HFFc6 (cell line): ENCODE measurements around the gene MAP3K5. TPM values are rescaled to one million over a fixed set of nuclear protein-coding genes. Genes with fewer than 3 reads are reported as not detected.

Source experiments
- DNase-seq: peaks from one replicate; pipeline ENCODE4 v3.0.0-alpha.2; 2018
- H3K27ac Mint-ChIP-seq: 2 replicates; pipeline ENCODE4 v1.8.0; 2020; ENCODE audit warnings: mild to moderate bottlenecking, mixed read lengths
- H3K27me3 Mint-ChIP-seq: 2 replicates; pipeline ENCODE4 v1.8.0; 2021; ENCODE audit warnings: mild to moderate bottlenecking, moderate library complexity, mixed read lengths; ENCODE audit not compliant: insufficient read depth
- H3K36me3 Mint-ChIP-seq: 2 replicates; pipeline ENCODE4 v1.8.0; 2021; ENCODE audit warnings: low read depth, mixed read lengths
- H3K4me1 Mint-ChIP-seq: 2 replicates; pipeline ENCODE4 v1.8.0; 2020; ENCODE audit warnings: low read depth, mixed read lengths
- H3K4me3 Mint-ChIP-seq: 2 replicates; pipeline ENCODE4 v1.8.0; 2020; ENCODE audit warnings: mild to moderate bottlenecking, moderate library complexity, mixed read lengths
- H3K9me3 Mint-ChIP-seq: 2 replicates; pipeline ENCODE4 v1.8.0; 2020; ENCODE audit warnings: mild to moderate bottlenecking, mixed read lengths
- CTCF ChIP-seq: fragments of 200-600 bp; sonication (generic); IDR thresholded peaks from 2 replicates; pipeline ENCODE4 v1.5.0; 2021; ENCODE audit warnings: antibody characterized with exemption, mild to moderate bottlenecking
- total RNA-seq, 6 experiments: library from RNA; stranded (reverse); fragmentation: NEBNext Ultra II Directional; extraction: Animal tissue kit (Norgen Biotek cat#: 25700); gene quantifications; 2 replicates in 1 of 6; 3 replicates in 5 of 6; pipeline ENCODE4 v1.2.3, GENCODE V29; 2021

The MAP3K5 gene
- total RNA-seq, 6 experiments from 2014 or later, result 11.9 to 22.2 (median 19.1) TPM

GRCh38 chr6:136641166-136641565, 151.1 kb downstream of the MAP3K5 start:
- Mint-ChIP-seq H3K27me3 (no peaks in the 10 kb centered on the region), H3K4me1 (peaks cover 26% of the 10 kb centered on the region), H3K36me3 (peaks cover 17% of the 10 kb centered on the region), H3K27ac (no peak overlapping the region), H3K4me3 (no peak overlapping the region), H3K9me3 (no peaks in the 10 kb centered on the region)
- no peak for TF ChIP-seq CTCF
- no peak for DNase-seq

GRCh38 chr6:136640132-136640915, 152.0 kb downstream of the MAP3K5 start:
- Mint-ChIP-seq H3K27me3 (no peaks in the 10 kb centered on the region), H3K4me1 (peaks cover 22% of the 10 kb centered on the region), H3K4me3 (no peak overlapping the region), H3K27ac (peak overlapping the region; percentile 18), H3K36me3 (peaks cover 18% of the 10 kb centered on the region), H3K9me3 (no peaks in the 10 kb centered on the region)
- TF ChIP-seq CTCF, result no peak
- DNase-seq, result peak; percentile 56

GRCh38 chr6:136639702-136640101, 152.6 kb downstream of the MAP3K5 start:
- TF ChIP-seq CTCF, result no peak
- peaks cover 19% of the 10 kb centered on the region for H3K4me1 Mint-ChIP-seq
- no peaks in the 10 kb centered on the region for H3K27me3 Mint-ChIP-seq
- no peak overlapping the region for H3K4me3 Mint-ChIP-seq
- no peak overlapping the region for H3K27ac Mint-ChIP-seq
- no peak for DNase-seq
- H3K36me3 Mint-ChIP-seq, result peaks cover 18% of the 10 kb centered on the region
- H3K9me3 Mint-ChIP-seq, result no peaks in the 10 kb centered on the region

- peaks cover 29% of the 10 kb centered on the region for H3K36me3 Mint-ChIP-seq
- TF ChIP-seq CTCF, result no peak
- H3K27ac Mint-ChIP-seq, result no peak overlapping the region
- H3K27me3 Mint-ChIP-seq, result no peaks in the 10 kb centered on the region; the same call in 1 of the 2 replicates
- no peak for DNase-seq
- peaks cover 5% of the 10 kb centered on the region for H3K4me1 Mint-ChIP-seq
- H3K4me3 Mint-ChIP-seq, result no peak overlapping the region
- no peaks in the 10 kb centered on the region for H3K9me3 Mint-ChIP-seq
Measured at GRCh38 chr6:136635615-136636014, 156.7 kb downstream of the MAP3K5 start.

- no peak overlapping the region for H3K4me3 Mint-ChIP-seq
- no peaks in the 10 kb centered on the region for H3K4me1 Mint-ChIP-seq
- H3K36me3 Mint-ChIP-seq, result peaks cover 39% of the 10 kb centered on the region
- no peak for TF ChIP-seq CTCF
- no peak for DNase-seq
- no peak overlapping the region for H3K27ac Mint-ChIP-seq
- H3K27me3 Mint-ChIP-seq, result no peaks in the 10 kb centered on the region; the same call in 1 of the 2 replicates
- no peaks in the 10 kb centered on the region for H3K9me3 Mint-ChIP-seq
Measured at GRCh38 chr6:136633355-136633754, 158.9 kb downstream of the MAP3K5 start.
